Suprapubic skin (tissue), 4 donors: ENCODE results near the gene ZNF473. TPM values are rescaled to one million over a fixed set of nuclear protein-coding genes. Genes with fewer than 3 reads are reported as not detected.
A peak's percentile ranks its signal among the peaks of the same experiment; 100 is the strongest.

ENCODE experiments used
- DNase-seq, 2 donors: peaks; one replicate each; pipeline ENCODE4 v3.0.0-alpha.2; 2019; ENCODE audit warnings: low spot score in 2 of 2
- H3K27ac ChIP-seq: fragments of 200-600 bp; sonication (generic); one replicate; pipeline ENCODE4 v1.5.1; 2019
- H3K27me3 ChIP-seq: fragments of 200-600 bp; sonication (generic); one replicate; pipeline ENCODE4 v1.5.1; 2019
- H3K36me3 ChIP-seq: fragments of 200-600 bp; sonication (generic); one replicate; pipeline ENCODE4 v1.5.1; 2019
- H3K4me1 ChIP-seq: fragments of 200-600 bp; sonication (generic); one replicate; pipeline ENCODE4 v1.5.1; 2019
- H3K4me3 ChIP-seq: fragments of 200-600 bp; sonication (generic); one replicate; pipeline ENCODE4 v1.5.1; 2019; ENCODE audit warnings: mild to moderate bottlenecking
- H3K9me3 ChIP-seq: fragments of 200-600 bp; sonication (generic); one replicate; pipeline ENCODE4 v1.5.1; 2019
- CTCF ChIP-seq, 2 donors: fragments of 200-600 bp in 1 of 2; fragments of 450-650 bp in 1 of 2; sonication (generic) in 1 of 2; IDR thresholded peaks; one replicate each; pipeline ENCODE4 v1.5.1; 2016 to 2019; ENCODE audit warnings: antibody characterized with exemption in 2 of 2, mild to moderate bottlenecking in 1 of 2, moderate library complexity in 1 of 2
- EP300 ChIP-seq: sonication (generic); formaldehyde crosslinking; IDR thresholded peaks from one replicate; pipeline ENCODE4 v1.6.1; 2017; ENCODE audit warnings: antibody characterized with exemption
- POLR2A ChIP-seq, 2 donors: fragments of 450-650 bp; IDR thresholded peaks; one replicate each; pipeline ENCODE4 v1.6.1; 2017; ENCODE audit warnings: antibody characterized with exemption in 2 of 2, mild to moderate bottlenecking in 2 of 2, moderate library complexity in 2 of 2
- POLR2AphosphoS5 ChIP-seq, 3 donors: sonication (generic); formaldehyde crosslinking; IDR thresholded peaks; one replicate each; pipeline ENCODE4 v1.6.1; 2017; ENCODE audit warnings: antibody characterized with exemption in 3 of 3
- WGBS: methylation state at CpG from one replicate; pipeline ENCODE4 v1.1.5; 2018; 5-methylcytosine and 5-hydroxymethylcytosine counted together
- total RNA-seq, 4 donors: library from RNA; depleted of rRNA; stranded (reverse); fragments of >200 nt; gene quantifications; one replicate each; pipeline ENCODE4 v1.1.0, GENCODE V29; 2016

ZNF473 gene
- total RNA-seq, 4 donors from 2014 or later = 8.5 to 18.5 (median 12.2) TPM

DNA sequence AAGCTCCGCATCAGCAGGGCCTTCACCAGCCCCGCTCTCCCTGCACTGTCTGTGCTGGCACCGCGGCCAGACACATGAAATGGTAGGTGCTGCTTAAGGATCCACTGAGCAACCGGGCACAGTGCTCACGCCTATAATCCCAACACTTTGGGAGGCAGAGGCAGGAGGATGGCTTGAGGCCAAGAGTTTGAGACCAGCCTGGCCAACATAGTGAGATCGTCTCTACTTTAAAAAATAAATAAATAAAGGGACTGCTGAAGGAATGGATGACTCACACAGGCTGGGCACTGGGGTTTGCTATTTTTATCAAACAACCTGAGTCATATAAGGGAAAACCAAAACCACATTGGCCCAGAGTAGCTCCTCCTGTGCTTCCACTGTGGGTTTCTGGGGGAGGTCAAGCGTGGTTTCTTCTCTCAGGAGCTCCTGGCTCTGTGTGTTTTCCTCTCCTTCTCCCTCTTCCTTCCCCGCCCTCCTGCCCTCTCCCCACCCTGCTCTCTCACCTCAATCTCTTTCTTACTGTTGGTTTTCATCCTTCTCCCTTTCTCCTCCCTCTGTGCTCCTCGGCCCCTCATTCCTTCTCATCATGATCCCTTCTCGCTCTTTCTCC, 21.9 kb upstream of the ZNF473 start:
- no peak for DNase-seq
- Histone ChIP-seq H3K27ac (peak overlapping the region; percentile 30), H3K4me1 (peaks cover 17% of the 10 kb centered on the region), H3K27me3 (no peaks in the 10 kb centered on the region), H3K36me3 (peaks cover 91% of the 10 kb centered on the region), H3K4me3 (no peak overlapping the region), H3K9me3 (no peaks in the 10 kb centered on the region)
- no peak for TF ChIP-seq POLR2AphosphoS5 (IDR thresholded peaks at IDR 0.05)
- no peak for TF ChIP-seq CTCF (IDR thresholded peaks at IDR 0.05)
- no peak for TF ChIP-seq POLR2A (IDR thresholded peaks at IDR 0.05)
- TF ChIP-seq EP300 = no peak
- 68% methylated on average over 11 of the region's 11 CpGs for WGBS

DNA sequence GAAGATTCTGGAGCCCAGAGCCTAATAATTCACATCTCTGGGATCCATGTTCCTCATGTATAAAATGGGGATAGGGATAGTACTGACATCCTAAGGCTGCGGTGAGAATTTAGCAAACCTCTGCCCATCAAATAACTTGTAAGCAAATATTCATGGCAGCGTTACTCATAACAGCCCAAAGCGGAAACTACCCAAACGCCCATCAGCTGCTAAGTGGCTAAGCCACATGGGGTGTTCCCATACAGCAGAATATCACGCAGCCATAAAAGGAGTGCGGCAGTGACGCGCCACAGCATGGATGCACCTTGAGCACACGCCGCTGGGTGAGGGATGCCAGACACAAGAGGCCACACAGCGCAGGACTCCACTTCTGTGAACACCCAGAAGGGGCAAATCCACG, 20.4 kb upstream of the ZNF473 start:
- 90% methylated on average over 12 of the region's 12 CpGs for WGBS
- peaks cover 87% of the 10 kb centered on the region for H3K36me3 ChIP-seq
- H3K27ac ChIP-seq = no peak overlapping the region
- TF ChIP-seq POLR2AphosphoS5 (IDR thresholded peaks at IDR 0.05) = no peak
- no peak for TF ChIP-seq POLR2A (IDR thresholded peaks at IDR 0.05)
- TF ChIP-seq EP300 = no peak
- TF ChIP-seq CTCF (IDR thresholded peaks at IDR 0.05) = no peak
- H3K27me3 ChIP-seq = no peaks in the 10 kb centered on the region
- H3K4me1 ChIP-seq = peaks cover 17% of the 10 kb centered on the region
- H3K4me3 ChIP-seq = no peak overlapping the region
- DNase-seq = no peak
- H3K9me3 ChIP-seq = no peaks in the 10 kb centered on the region

GRCh38 chr19:50007170-50007569, 18.6 kb upstream of the ZNF473 start:
- Histone ChIP-seq H3K27me3 (no peaks in the 10 kb centered on the region), H3K4me1 (peaks cover 17% of the 10 kb centered on the region), H3K36me3 (peaks cover 78% of the 10 kb centered on the region), H3K27ac (no peak overlapping the region), H3K4me3 (no peak overlapping the region), H3K9me3 (no peaks in the 10 kb centered on the region)
- 85% methylated on average over 8 of the region's 10 CpGs for WGBS
- TF ChIP-seq POLR2AphosphoS5 (IDR thresholded peaks at IDR 0.05) (no peak), CTCF (IDR thresholded peaks at IDR 0.05) (no peak), POLR2A (IDR thresholded peaks at IDR 0.05) (no peak)
- no peak for DNase-seq

DNA sequence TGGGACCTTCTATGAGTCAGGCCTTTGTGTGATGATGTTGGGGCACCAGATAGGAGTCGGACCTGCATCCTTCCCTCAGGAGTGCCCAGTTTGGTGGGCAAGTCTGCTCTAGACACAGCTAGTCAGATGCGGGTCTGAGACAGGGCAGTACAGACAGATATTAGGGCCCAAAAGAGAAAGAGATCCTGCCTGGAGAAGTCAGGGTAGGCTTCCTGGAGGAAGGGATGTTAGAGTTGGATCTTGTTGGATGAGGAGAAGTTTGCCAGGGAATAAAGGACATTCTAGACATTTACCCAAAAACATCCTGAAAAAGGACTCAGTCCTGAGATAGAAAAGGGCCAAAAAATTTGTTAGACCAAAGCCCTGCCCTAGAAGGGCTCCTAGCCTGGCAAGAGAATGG, 17.9 kb upstream of the ZNF473 start:
- no peak overlapping the region for H3K27ac ChIP-seq
- DNase-seq = no peak
- TF ChIP-seq POLR2A (IDR thresholded peaks at IDR 0.05) (no peak), CTCF (IDR thresholded peaks at IDR 0.05) (no peak), EP300 (no peak), POLR2AphosphoS5 (IDR thresholded peaks at IDR 0.05) (no peak)
- peaks cover 17% of the 10 kb centered on the region for H3K4me1 ChIP-seq
- peaks cover 79% of the 10 kb centered on the region for H3K36me3 ChIP-seq
- no peaks in the 10 kb centered on the region for H3K9me3 ChIP-seq
- H3K27me3 ChIP-seq = no peaks in the 10 kb centered on the region
- H3K4me3 ChIP-seq = no peak overlapping the region
- WGBS = 100% methylated on average over 2 of the region's 2 CpGs

DNA sequence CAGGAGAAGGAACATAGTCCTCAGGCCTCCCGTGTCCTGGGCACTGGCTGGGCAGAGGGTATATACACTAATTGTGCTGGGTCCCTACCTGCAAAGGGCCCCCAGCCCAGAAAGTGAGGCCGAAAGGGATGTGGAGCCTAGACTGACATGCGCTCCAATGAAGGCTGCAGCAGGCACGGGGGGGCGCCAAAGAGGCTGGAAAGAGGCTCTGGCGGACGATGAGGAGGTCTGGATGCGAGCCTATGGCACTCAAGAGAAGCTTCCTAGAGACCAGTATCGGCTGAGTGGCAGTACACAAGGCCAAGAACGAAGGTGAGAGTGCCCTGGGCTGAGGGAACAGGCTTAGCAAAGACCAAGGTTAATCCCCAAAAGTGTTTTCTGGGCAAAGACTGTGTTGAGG, 17.3 kb upstream of the ZNF473 start:
- WGBS = 71% methylated on average over 10 of the region's 10 CpGs
- no peak overlapping the region for H3K4me3 ChIP-seq
- TF ChIP-seq POLR2AphosphoS5 (IDR thresholded peaks at IDR 0.05) = no peak
- no peak for TF ChIP-seq POLR2A (IDR thresholded peaks at IDR 0.05)
- no peak for TF ChIP-seq EP300
- no peak for TF ChIP-seq CTCF (IDR thresholded peaks at IDR 0.05)
- no peak for DNase-seq
- no peak overlapping the region for H3K27ac ChIP-seq
- peaks cover 12% of the 10 kb centered on the region for H3K4me1 ChIP-seq
- H3K27me3 ChIP-seq = no peaks in the 10 kb centered on the region
- H3K36me3 ChIP-seq = peaks cover 79% of the 10 kb centered on the region
- H3K9me3 ChIP-seq = no peaks in the 10 kb centered on the region
